Left forelimb (tissue), 1 donor: Measurements from ENCODE around the gene PAX5.

Source experiments
- DNase-seq: peaks from one replicate; pipeline ENCODE4 v3.0.0-alpha.2; 2018; ENCODE audit warnings: low spot score

PAX5 gene

GRCh38 chr9:36858805-36859375, 175.2 kb downstream of the PAX5 start:
- DNase-seq, result no peak

DNA sequence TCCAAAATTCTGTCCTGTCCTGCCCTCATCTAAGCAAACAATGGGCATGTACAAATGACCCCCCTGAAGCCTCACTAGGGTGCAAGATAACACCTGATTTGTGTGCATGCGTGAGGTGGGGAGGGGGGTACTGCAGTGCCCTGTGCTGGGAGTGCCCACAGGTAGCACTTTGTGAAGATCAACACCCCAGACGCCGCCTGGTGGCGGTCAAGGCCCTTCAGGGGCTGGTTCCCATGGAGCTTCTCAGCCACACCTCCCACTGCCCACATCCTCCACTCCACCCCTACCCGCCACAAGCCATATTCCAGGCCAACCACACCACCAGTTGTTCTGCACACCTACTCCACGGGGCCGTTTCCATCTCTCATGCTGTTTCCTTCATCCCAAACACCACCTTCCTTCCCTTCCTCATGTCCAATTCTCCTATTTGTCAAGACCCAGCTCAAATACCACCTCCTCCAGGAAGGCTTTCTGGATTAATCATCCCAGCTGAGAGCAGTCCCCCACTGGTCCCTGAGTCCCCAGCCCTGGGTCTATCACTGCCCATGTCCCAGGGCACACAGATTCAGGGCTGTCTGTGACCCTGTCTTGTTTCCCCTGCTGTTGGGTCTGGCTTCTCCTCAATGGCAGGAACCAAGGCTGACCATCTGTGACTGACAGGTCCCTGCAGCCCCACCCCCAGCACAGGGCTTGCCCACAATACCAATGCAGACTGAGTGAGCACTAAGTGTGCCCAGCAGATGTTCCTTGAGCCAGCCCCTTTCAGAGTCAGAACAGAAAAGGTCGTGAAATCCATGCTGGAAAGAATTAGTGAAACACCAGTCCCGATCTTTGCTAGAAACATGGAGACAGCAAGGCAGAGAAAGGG, 178.4 kb downstream of the PAX5 start:
- DNase-seq, result no peak

DNA sequence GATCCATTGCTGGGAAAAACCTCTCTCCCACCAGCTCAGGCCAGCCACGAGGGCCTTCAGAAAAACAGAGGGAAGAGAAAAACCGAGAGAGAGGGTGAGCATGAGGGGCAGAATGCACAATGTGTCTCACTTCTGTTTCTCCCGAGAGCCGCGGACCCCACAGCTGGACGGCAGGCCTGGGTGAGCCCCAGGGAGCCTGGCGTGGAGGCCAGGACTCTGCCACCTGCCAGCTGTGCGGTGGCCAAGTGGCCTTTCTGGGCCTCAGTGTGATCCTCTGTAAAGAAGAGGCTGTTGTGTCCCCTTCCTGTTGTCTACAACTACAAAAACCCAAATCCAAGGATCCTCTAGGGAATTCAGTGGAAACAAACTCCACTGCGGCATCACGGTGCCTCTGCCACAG, 179.3 kb downstream of the PAX5 start:
- no peak for DNase-seq

DNA sequence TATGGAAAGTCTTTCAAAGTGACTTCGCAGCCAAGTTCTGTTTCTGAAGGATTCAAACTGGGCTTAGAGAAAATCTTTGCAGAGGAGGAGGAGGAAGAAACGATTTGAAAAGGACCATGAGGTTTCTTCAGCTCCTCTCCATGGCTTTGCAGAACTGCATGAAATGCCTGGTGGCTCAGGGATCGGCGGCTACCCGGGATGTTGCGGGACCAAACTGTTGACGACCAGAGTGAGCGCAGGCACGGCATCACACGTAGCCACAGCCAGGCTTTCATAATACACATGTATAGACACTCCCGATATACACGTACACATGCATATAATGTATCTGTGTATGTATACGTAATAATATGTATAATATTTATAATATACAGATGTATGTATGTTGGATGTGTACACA, 180.0 kb downstream of the PAX5 start:
- DNase-seq, result no peak

DNA sequence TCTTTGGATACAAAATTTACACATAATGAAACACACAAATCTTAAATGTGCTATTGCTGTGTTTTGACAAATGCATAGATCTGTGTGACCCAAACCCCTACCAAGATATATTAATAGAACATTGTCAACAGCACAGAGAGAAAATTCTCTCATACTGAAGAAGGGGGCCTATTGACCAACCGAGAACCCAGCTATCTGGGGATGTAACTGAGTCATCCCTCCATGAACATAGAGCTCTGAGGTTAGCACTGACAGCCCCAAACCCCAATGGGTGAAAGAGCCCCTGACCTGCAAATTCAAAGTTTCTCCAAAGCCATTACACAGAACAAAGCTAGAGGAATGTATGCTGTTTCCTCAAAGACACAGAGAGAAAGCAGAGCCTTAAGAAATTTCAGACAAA, 180.8 kb downstream of the PAX5 start:
- DNase-seq, result no peak

- no peak for DNase-seq
These were observed 184.1 kb downstream of the PAX5 start for GRCh38 chr9:36849943-36850342.

DNA sequence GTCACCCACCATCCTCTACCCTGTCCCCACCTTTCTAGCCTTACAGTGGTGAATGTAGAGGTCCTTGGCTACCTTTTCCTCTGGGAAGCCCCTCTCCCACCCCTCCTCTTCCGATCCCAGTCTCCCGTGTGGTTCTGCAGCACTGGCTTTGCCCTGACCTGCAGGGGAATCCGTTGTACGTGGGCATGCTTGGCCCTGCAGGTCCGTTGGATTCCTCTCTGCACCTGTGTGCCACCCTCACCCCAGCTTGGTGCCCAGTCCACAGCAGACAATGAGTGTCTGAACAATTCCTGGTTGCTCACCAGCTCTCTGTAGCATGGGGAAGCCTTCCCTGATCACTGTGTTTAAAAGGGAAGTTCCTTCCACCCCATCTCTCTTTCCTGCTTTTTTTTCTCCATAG, 185.1 kb downstream of the PAX5 start:
- DNase-seq, result no peak

DNA sequence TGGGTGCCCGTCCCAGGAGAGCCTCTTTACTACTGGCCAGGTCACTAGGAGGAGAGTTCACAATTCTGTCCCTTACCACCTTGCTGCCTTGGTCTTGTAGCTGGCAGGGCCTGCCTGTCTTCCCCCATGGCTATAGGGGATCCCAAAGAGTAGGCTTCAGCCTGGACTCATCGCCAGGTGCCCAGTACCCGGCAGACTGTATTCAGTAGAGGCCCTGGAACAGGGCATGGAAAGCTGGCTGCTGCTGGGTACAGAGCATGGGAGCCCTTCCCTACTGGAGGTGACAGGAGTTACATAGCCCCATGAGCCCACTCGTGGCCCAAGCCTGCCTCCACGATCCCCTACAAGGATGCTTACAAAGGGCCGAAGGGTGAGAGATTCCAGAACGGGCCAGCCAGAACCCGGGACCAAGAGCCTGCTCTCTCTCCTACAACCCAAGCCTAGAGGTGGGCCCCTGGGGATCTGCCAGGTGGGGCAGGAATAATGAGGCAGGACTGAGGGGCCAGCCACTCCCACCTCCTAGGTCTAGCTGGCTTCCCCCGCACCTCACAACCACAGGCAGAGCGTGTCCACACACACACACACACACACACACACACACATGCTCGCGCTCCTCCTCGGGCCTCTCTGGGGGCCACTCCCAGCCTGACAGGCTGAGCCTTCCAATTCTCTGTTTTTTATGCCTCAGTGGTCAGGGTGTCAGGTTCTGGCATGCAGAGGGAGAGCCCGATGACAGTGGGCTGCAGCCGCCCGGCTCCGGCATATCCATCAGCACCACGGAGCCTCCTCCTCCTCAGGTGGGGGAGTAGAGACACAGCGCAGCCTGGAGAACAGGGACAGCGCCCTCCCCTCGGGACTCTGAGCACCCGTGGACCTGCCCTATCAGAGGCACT, 186.0 kb downstream of the PAX5 start:
- DNase-seq, result no peak

GRCh38 chr9:36846621-36847020, 187.4 kb downstream of the PAX5 start:
- no peak for DNase-seq

DNA sequence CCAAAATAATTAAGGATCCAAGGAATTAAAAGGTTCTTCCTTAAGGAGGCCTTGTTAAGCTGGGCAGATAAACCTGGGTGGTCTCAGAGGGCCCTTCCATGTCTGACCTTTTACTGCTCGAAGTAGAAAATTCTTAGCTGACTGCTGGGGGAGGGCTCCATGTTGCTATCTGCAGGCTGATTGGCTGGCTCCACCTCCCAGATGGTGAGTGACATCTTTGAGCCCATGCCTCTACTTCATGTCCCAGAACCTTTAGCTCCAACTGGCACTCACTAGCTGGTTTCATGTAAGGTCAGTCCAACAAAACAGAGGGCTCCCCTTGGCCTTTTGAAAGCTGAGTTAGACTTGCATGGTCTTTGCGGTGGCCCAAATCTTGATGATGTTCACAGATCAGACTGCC, 188.2 kb downstream of the PAX5 start:
- DNase-seq, result no peak

GRCh38 chr9:36844961-36845360, 189.1 kb downstream of the PAX5 start:
- no peak for DNase-seq

DNA sequence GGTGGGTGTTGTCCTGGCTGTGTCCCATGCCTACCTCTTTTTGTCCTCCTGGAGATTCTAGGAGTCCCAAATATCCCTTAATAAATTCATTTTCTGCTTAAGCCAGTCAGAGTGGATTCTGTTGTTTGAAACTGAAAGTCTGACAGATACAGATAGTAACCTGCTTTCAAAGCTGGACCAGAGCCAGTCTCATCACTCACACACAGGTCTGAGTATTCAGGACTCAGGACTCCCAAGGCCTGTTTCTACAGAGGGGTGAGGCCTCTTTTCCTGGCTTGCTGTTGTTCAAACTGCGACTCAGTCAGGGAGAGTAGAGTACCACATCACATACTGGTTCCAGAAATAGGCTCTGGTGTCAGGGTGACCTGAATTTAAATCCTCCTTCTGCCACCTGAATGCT, 190.1 kb downstream of the PAX5 start:
- no peak for DNase-seq

- DNase-seq, result no peak
These were observed 191.2 kb downstream of the PAX5 start for GRCh38 chr9:36842560-36843530.

- DNase-seq, result no peak
These were observed 193.1 kb downstream of the PAX5 start for GRCh38 chr9:36840898-36841536.

GRCh38 chr9:36839131-36839885, 194.8 kb downstream of the PAX5 start:
- DNase-seq, result no peak

DNA sequence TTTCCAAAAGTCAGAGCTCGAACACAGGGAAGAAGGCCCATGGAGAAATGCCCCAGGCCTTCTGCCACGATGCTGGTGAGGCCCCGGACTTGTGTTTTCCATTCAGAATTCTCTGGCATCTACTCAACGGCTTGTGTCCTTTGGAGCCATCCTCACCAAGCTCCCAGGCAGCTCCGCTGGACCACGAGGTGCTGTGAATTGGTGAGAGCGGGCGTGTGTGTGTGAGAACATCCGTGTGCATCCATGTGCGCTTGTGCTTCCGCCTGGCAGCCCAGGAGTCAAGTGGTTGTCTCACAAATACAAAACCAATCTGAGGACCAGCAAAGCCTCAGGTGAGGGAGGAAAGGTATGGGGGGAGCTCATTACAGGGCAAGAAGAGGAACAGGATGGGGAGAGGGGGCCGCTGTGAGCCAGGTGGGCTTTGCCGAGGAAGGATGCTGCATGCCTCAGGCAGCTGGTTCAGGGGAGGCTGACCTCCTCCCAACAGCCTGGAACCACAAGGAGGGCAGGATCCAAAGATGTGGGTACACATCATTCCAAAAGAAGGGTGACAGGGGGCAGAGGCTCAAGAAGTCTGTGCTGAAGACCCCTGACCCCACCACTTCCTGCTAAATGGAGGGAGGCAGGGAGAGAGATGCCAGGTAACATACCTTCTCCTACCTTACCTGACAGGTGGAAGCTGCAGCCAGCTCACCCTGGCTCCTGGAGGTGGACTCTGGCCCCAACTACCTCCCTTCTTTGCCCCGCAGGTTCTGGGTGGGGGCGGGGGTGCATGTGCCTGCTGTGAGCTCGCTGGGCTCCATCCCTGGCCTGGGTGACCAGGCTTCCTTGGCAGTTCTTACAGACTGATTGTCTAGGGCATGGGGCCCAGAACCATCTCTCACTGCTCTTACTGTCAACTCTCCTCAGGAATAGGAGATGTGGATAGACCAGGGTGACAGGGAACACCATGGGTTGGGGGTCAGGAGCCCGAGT, 196.3 kb downstream of the PAX5 start:
- DNase-seq, result no peak

- DNase-seq, result no peak
These were observed 197.6 kb downstream of the PAX5 start for GRCh38 chr9:36836486-36836885.

DNA sequence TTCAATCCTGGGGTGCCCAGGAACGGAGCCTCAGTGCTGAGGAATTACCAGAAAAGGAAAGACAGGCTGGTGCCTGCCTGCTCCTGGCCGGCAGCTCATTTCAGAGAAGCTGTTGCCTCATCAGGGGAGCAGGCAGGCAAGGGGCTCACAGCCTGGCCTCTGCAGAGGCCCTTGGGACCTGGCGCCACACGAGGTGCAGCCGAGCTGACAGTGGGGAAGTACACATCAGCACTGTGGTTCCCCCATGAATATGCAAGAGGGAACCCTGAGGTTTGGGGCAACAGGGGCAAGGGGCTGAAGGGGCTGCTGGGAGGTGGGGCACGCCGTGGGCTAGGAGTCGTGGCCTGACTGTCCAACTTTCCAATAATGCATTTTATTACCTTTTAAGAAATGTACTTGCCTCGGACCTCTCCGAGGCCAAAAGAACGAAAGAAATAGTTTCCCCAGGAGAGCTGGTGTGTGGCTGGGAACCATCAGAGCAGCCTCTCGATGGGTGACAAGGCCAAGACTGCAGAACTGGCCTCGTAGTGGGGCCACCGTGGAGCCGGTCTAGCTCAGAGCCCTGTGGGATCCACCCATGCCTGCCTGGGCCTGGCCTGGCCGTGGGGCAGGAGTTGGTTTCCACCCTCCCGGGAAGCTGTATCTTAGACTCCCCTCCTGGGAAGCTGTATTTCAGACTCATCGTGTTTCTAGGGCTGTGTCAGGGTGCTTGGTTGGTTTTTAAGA, 198.6 kb downstream of the PAX5 start:
- DNase-seq, result no peak
